GM18868 (cell line): Measurements from ENCODE around the gene CCDC116.
"Not testable (repeated sequence)": the region's sequence is repeated elsewhere in the genome, so short reads cannot be mapped to it uniquely, and the experiment has no call there.

ENCODE experiments used
- ATAC-seq: cut with Tn5 transposase; IDR thresholded peaks from one replicate; pipeline ENCODE4 v1.9.1; 2021; ENCODE audit warnings: mild to moderate bottlenecking, moderate library complexity; ENCODE audit not compliant: unreplicated experiment

CCDC116 gene

GRCh38 chr22:21606775-21607174 lies 25.8 kb upstream of the CCDC116 start:
- no peak for ATAC-seq

DNA sequence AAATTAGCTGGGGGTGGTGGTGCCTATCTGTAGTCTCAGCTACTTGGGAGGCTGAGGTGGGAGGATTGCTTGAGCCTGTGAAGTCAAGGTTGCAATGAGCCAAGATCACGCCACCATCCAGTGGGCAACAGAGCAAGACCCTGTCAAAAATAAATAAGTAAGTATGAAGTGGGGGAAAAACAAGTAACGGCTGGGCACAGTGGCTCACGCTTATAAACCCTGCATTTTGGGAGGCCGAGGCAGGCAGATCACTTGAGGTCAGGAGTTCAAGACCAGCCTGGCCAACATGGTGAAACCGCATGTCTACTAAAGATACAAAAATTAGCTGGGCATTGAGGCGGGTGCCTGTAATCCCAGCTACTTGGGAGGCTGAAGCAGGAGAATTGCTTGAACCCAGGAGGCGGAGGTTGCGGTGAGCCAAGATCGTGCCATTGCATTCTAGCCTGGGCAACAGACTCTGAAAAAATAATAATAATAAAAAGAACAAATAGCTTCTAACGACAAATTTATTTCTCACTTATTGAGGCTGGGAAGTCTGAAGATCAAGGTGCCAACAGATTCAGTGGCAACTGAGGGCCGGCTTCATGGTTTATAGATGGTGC lies 22.9 kb upstream of the CCDC116 start:
- not testable (repeated sequence) for ATAC-seq

GRCh38 chr22:21611210-21611977 lies 21.2 kb upstream of the CCDC116 start:
- ATAC-seq, result no peak

DNA sequence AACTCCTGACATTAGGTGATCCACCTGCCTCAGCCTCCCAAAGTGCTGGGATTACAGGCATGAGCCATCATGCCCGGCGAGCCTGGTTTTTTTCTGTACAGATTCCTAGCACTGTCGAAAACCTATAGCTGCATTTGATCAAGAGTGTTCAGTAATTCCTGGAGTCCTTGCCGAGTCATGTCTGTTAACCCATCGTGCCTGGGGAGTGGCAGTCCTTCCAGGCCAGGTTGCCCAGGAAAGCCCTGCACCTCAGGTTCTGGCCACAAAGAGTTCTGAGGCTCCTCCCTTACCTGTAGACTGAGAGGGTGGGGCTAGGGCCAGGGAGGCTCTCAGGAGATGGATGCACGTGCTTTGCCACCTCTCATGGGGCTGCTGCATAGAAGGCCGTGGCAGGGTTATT lies 19.7 kb upstream of the CCDC116 start:
- no peak for ATAC-seq

DNA sequence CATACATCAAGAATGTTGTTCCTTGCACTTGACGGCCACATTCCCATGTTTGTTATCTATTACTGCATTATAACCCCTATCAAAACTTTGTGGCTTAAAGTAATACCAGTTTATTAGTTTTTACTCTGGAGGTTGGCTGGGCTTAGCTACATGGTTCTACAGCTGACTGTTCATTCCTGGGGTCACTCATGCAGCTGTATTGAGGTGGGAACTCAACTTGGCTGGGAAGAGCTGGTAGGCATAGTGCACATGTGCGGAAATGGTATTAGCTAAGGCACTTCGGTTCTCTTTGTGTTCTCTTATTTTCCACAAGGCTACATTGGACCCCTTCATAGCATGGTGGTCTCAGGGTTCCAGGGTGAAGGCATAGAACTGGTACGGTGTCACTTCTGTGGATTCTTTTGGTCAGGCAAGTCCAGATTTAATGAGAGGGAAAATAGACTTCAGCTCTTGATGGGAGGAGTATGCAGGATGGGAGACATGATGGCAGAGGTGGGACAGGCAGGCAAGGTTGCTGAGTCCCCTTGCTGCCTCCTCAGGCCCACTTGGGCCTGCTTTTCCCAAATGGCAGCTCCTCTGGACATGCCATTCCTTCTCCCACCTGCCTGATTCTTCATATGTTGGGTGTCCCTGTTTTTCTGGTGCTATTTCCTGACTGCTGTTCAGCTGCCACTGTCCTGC lies 18.9 kb upstream of the CCDC116 start:
- no peak for ATAC-seq

DNA sequence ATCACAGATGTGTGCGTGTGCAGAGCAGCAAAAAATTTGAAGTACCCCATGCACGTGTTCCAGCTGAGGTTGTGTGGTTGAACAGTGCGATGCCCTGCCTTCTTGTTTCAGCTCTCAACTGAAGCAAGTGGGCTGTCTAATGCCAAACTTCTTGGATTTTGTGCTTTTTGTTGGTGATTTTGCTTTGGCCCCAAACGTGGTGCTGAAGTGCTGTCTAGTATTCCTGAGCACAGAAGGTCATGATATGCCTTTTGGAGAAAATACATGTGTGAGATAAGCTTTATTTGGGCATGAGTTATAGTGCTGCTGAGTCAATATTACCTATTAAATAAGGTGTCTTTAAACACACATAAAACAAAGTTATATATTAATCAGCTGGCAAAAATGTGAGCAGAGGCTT lies 16.8 kb upstream of the CCDC116 start:
- no peak for ATAC-seq

DNA sequence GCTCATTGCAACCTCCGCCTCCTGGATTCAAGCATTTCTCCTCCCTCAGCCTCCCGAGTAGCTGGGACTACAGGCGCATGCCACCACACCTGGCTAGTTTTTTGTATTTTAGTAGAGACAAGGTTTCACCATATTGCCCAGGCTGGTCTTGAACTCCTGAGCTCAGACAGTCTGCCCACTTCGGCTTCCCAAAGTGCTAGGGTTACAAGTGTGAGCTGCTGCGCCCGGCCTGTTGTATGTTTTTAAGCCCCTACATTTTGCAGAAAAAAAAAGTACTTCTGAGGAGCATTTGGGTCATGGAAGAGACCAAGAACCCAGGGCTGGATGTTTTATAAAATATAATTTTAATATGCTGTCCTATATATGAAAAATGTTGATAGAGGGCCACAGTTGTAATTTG lies 15.2 kb upstream of the CCDC116 start:
- not testable (repeated sequence) for ATAC-seq

DNA sequence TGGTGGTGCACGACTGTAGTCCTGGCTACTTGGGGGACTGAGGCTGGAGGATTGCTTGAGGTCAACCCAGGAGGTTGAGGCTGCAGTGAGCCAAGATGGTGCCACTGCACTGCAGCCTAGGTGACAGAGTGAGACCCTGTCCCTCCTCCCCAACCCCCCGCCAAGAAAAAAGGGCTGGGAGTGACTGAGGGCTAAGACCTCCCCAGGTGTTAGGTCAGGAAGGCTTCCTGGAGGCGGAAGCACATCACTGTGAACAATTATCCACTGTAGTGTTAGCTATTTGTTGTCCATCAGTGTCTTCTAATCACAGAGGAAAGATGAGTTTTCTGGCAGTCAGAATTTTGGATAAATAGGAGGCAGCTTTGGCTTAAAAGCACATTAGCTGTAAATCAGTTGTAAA lies 11.5 kb upstream of the CCDC116 start:
- ATAC-seq, result no peak

DNA sequence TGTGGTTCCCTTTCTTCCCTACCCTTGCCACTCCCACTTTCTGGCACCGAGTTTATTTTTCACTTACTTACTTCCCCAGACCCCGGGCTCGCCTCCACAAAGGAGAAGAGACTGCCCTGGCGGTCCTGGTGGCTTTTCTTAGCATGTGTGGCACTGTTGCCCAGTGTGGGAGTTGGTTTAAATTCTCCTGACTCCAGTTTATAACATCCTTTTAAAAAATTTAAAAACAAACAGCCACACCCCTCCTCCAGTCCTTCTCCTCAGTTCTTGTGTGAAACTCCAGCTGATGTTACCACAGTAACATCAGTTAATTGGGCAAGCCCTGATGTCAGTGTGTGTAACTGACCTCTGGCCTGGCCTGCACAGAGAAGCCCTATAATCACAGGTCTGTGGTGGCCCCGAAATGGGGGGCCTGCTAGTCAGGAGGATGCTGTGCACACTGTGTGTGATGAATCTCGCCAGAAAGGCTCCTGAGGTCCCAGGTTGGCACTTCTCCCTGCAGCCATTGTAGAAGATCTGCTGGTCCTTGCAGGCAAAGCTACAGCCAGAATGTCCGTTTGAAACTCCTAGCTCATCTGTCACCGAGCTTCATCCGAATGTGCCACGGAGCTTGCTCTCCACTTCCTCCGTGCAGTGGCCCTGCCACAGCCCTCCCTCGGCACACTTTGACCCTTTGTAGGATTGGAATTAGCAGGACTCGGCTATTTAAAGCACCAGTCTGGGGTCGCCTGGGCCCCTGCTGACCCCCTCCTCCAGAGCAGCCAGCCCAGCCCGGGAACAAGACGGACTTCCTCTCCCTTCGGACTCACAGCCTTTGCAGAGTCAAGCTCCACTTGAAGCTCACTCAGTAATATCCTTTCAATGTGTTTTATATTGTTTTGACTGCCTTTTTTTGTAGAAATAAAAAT lies 10.3 kb upstream of the CCDC116 start:
- ATAC-seq, result no peak

- no peak for ATAC-seq
Measured at GRCh38 chr22:21622919-21623647, 9.5 kb upstream of the CCDC116 start.

DNA sequence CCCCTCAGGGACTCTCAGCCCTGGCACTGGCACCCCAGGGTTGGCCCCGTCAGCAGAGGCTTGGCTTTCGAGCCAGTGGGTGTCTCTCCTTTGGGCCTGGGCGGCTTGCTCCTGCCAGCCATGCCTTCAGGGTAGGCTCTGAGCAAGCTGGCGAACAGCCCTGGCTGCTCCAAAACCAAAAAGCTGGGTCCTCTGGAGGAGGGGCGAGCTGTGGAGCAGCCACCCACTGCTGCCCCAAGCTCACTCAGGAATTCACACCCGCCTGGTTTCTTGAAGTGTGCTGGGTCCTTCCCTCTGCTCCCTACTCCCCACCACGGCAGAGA lies 9.0 kb upstream of the CCDC116 start:
- no peak for ATAC-seq

DNA sequence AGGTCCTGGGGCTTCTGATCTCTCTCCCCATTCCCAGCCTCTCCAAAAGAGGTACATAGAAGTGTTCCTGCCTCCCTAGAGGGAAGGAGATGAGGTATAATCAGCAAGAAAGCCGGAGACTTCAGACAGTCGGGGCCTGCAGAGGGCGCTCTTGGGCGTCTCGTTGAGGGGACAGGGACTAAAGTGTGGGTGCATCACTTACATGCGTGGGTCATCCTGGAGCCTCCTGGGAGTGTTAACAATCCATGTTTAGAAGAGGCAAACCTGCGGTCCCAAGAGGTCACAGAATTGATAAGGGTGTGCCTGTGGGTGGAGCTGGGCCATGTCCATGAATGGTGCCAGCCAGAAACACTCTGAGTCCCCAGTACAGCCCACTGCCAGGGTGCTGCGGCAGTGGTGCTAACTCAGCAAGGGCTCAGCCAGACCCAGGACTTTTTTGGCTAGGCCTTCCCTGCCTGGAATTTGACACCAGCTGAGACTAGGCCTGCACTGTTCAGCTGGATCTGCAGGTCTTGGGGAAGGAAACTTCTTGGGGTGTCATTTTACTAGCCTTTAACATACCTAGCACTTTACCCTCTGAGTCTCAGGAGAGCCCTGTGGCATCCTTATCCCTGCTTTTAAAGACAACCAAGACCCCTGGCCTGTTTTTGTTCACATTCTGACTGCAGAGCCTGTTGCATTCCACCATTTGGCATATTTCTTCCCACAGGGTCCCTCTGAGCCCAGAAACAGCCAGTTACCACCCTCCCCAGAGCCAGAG lies 8.3 kb upstream of the CCDC116 start:
- ATAC-seq, result no peak

DNA sequence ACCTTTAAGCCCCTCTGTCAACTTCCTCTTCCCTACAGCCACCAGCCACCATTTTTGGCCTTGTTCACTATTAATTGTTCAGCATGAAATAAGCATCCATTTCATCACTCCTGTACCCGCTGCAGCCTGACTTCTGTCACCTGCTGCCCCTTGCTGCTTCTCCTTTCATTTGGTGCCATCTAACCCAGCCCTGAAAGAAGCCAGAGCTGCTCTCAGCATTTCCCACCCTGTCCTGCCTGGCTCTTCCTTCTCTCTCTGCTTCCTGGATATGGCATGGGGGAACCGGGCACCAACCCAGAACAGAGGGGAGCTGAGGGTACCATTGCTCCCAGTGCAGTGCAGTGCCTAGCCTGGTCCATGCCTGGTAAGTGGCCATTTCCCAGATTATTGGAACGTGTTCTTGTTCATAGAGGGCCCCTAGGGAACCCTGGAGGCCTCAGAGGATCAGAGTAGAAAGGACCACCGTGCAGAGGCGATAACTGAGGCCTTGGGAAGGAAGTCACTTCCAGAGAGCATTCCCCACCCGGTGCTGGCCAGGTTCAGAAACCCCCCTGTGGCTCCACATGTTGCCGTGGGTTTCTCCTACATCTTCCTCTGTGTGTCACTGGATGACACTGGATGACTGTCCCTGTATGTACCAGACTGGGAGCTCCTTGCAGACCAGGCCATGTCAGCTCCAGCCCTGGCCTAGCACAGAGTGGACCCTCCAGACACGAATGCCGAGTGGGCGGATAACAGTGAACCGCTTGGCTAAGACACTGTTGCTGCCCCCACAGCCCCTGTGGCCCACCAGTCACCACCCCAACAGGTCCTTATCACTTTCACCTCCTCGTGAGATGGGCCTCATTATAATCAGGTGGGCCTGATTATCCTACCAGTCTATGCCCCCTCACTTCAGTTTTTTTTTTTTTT lies 7.4 kb upstream of the CCDC116 start:
- ATAC-seq, result no peak

- ATAC-seq, result no peak
Measured at GRCh38 chr22:21626073-21626734, 6.4 kb upstream of the CCDC116 start.

- ATAC-seq, result no peak
Measured at GRCh38 chr22:21626735-21627469, 5.7 kb upstream of the CCDC116 start.

- ATAC-seq, result no peak
Measured at GRCh38 chr22:21628386-21629254, 3.9 kb upstream of the CCDC116 start.
